Nephron (organoid): ENCODE data around the gene PSMD12.

Source experiments
- H3K27ac Mint-ChIP-seq, 3 experiments: 2 replicates each; pipeline ENCODE4 v1.8.0; 2020; ENCODE audit warnings: mixed read lengths in 3 of 3, mild to moderate bottlenecking in 2 of 3, moderate library complexity in 1 of 3
- H3K27me3 Mint-ChIP-seq: 2 replicates; pipeline ENCODE4 v1.8.0; 2021; ENCODE audit warnings: low read depth, mild to moderate bottlenecking, moderate library complexity, mixed read lengths
- H3K36me3 Mint-ChIP-seq: 2 replicates; pipeline ENCODE4 v1.8.0; 2020; ENCODE audit warnings: low read depth, mixed read lengths
- H3K4me1 Mint-ChIP-seq: 2 replicates; pipeline ENCODE4 v1.8.0; 2020; ENCODE audit warnings: mixed read lengths
- H3K4me3 Mint-ChIP-seq, 3 experiments: 2 replicates each; pipeline ENCODE4 v1.8.0; 2020; ENCODE audit warnings: mild to moderate bottlenecking in 3 of 3, mixed read lengths in 3 of 3, moderate library complexity in 2 of 3
- H3K9me3 Mint-ChIP-seq: 2 replicates; pipeline ENCODE4 v1.8.0; 2020; ENCODE audit warnings: mixed read lengths
- TF ChIP-seq, protein P1 (sequence below), 3 experiments: fragments of 200-600 bp; sonication (generic); IDR thresholded peaks; one replicate each; pipeline ENCODE4 v1.5.0; 2021; ENCODE audit warnings: antibody characterized with exemption in 3 of 3; ENCODE audit not compliant: unreplicated experiment in 3 of 3

Gene PSMD12

DNA sequence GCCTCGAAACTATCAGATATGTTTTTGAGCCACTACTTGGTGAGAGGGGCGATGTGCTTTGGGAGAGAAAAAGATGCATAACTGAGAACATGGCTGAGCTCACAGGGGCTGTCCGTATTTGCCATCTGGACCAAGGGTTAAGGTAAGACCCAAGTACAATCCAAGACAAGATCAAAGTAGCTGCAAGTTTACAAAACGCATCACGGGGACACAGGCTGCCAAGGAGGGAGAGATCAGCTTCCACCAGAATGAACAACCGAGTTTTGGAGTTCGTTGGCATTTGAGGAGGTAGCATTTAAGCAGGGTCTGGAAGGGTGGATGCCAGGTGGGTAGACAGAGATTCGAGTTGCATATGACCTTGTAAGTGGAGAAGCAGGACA lies 12.9 kb upstream of the PSMD12 start:
- Mint-ChIP-seq H3K4me3 (peak overlapping the region; percentile 88 to 89 (median 89)), H3K4me1 (peaks cover 32% of the 10 kb centered on the region), H3K36me3 (peaks cover 9% of the 10 kb centered on the region), H3K27me3 (peaks cover 5% of the 10 kb centered on the region), H3K27ac (peak overlapping the region; percentile 58 to 83 (median 73)), H3K9me3 (no peaks in the 10 kb centered on the region)
- TF ChIP-seq, protein P1, sequence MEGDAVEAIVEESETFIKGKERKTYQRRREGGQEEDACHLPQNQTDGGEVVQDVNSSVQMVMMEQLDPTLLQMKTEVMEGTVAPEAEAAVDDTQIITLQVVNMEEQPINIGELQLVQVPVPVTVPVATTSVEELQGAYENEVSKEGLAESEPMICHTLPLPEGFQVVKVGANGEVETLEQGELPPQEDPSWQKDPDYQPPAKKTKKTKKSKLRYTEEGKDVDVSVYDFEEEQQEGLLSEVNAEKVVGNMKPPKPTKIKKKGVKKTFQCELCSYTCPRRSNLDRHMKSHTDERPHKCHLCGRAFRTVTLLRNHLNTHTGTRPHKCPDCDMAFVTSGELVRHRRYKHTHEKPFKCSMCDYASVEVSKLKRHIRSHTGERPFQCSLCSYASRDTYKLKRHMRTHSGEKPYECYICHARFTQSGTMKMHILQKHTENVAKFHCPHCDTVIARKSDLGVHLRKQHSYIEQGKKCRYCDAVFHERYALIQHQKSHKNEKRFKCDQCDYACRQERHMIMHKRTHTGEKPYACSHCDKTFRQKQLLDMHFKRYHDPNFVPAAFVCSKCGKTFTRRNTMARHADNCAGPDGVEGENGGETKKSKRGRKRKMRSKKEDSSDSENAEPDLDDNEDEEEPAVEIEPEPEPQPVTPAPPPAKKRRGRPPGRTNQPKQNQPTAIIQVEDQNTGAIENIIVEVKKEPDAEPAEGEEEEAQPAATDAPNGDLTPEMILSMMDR (IDR thresholded peaks at IDR 0.05; ENCODE audit: unreplicated experiment in 3 of 3) = no peak

DNA sequence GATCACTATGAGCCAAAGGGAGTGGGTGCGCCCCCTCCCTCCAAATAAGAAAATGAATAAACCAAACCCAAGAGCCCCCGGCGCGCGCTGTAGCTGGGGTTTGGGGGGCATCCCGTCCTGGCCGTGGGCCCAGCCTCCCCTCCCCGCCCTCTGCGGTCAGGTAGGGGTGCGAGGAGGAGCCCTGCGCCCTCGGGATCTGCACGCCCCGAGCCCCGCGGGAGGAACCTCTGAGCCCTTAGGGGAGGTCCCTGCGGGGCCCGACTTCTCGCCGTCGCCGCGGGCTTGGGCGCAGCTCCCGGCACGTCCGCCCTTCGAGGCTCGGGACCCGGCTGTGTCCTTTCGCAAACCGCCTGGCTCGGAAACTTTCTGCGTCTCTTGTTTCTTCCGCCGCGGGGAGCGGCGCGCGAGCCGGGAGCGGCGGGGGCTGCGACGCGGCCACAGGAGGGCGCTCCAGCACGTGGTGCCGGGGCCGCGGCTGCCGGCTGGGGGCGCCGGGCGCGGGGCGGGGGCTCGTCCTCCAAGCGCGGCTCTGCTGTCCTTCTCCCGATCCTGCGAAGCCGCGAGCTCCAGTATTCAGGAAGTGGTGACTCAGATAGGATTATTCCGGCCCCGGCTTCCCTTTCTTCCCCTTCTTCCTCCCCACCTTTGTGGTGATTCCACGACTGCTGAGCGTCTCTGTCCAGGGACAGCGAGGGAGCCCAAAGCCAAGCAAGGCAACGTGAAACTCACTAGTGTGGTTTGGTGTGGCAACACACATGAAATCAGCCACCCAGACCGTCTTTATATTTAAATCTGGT lies 12.3 kb upstream of the PSMD12 start:
- TF ChIP-seq, protein P1 (IDR thresholded peaks at IDR 0.05; ENCODE audit: unreplicated experiment in 3 of 3) = peak; percentile 62 to 64 (median 62)
- peak overlapping the region; percentile 58 to 83 (median 73) for H3K27ac Mint-ChIP-seq
- H3K36me3 Mint-ChIP-seq = peaks cover 9% of the 10 kb centered on the region
- H3K4me1 Mint-ChIP-seq = peaks cover 32% of the 10 kb centered on the region
- peak overlapping the region; percentile 88 to 89 (median 89) for H3K4me3 Mint-ChIP-seq
- H3K9me3 Mint-ChIP-seq = no peaks in the 10 kb centered on the region
- peaks cover 5% of the 10 kb centered on the region for H3K27me3 Mint-ChIP-seq

DNA sequence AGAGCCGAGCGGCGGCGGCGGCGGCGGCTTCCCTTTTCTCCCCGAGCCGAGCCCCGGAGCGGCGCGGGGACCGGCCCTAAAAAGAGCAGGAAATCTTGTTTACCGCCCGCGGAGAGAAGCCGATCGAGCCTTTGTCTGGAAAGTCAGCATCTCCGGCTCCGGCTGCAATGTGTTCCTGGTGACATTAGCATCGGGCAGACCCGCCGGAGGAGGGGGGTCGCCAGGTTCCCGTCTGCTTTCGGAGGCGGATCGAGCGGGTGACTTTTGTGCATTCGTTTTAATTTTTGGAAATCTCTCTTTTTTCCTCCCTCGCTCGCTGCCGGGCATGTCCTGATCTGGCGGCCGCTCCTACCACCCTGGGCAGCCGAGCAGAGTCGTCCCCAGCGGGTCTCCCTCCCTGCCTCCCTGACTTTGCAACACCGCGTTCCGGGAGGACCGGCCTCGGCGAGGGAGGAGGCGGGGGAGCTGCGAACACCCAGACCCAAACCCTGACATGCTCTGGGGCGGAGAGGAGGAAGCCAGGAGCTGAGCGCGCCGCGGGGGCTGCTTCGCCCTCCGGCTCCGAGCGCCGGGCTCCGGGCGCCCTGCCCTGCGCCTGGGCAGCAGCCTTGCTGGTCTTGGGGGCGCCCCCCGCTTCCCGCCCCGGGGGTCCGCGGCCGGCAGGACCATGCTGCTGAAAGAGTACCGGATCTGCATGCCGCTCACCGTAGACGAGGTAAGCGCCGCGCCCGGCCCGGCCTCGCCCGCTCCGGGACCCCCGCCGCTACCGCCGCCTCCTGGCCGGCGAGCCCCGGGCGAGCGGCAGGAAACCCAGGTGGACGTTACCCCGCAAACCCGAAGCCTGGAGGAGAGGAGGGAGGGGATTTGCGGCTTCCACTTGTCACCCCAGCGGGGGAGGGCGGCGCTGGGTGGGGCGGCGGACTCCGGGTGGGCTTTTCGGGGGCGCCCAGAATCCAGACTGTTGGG lies 11.4 kb upstream of the PSMD12 start:
- peaks cover 9% of the 10 kb centered on the region for H3K36me3 Mint-ChIP-seq

DNA sequence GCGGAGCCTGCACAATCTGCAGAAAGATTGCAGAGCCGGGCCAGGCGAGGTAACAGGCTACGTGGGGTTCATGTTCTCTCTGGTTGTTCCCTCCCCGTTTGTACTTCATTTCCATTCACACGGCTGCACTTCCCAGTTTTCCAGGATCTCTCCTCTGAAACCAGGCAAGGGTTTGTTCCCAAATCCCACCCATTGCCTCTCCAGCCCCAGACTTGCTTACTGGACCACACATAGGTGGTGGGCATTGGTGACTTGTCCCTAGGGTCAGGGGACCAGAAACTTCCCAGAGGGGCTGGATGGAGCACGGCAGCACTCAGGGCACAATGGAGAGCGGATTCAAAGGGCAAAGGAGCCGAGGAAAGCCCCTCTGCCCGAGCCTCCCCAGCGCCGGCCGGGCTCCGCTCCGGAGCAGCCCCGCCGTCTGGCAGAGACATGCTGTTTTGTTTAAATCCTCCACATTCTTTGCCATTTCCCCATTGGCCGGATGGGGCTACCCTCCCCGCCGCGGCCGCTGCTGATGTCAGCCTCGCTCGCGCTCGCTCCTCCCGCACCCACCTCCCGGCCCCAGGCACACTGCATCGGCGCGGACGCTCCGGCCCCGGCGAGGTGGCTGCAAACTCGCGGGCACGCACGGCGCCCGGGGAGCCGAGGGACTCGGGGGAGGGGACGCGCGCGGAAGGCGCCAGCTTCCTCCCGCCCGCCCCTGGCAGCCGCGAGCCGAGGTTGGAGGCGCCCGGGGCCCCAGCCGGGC lies 10.5 kb upstream of the PSMD12 start, which contains the start of gene PITPNC1:
Gene PITPNC1 (plus strand): TSS at position 545 of the 751 bp plus-strand sequence.
- TF ChIP-seq, protein P1 (IDR thresholded peaks at IDR 0.05; ENCODE audit: unreplicated experiment in 3 of 3) = peak in 1 of 3 experiments; percentile 14
- peak within 1 kb of the TSS; percentile 89 to 94 (median 90) for H3K4me3 Mint-ChIP-seq
- peak within 1 kb of the TSS; percentile 87 to 96 (median 94) for H3K27ac Mint-ChIP-seq
- H3K9me3 Mint-ChIP-seq = no peaks in the 10 kb centered on the region
- H3K27me3 Mint-ChIP-seq = peaks cover 5% of the 10 kb centered on the region
- H3K4me1 Mint-ChIP-seq = peaks cover 30% of the 10 kb centered on the region
- H3K36me3 Mint-ChIP-seq = peaks cover 4% of the 10 kb centered on the region

More for the DNA sequence above, 11.4 kb upstream of the PSMD12 start:
- TF ChIP-seq, protein P1 (IDR thresholded peaks at IDR 0.05; ENCODE audit: unreplicated experiment in 3 of 3) = no peak
- peaks cover 5% of the 10 kb centered on the region for H3K27me3 Mint-ChIP-seq
- H3K4me3 Mint-ChIP-seq = peak overlapping the region; percentile 89 to 90 (median 89)
- H3K27ac Mint-ChIP-seq = peak overlapping the region in 2 of 3 experiments; percentile 71 to 81
- no peaks in the 10 kb centered on the region for H3K9me3 Mint-ChIP-seq
- peaks cover 32% of the 10 kb centered on the region for H3K4me1 Mint-ChIP-seq

DNA sequence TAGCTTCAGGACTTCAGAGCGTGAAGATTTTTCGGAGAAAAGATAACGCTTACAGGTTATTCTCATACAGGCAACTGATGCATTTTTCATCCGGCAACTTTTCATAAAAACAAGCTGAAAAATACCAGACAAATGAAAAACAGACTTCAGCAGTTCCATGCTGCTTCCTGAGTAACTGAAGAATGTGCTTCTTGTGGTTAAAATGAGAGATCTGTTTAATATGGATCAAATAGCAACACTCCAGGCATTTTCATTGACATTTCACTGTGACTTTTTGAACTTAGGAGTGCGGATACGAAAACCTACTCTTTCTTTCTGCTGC lies 10.0 kb upstream of the PSMD12 start:
- Mint-ChIP-seq H3K4me3 (peak overlapping the region; percentile 86 to 94 (median 89)), H3K27me3 (peaks cover 5% of the 10 kb centered on the region), H3K4me1 (peaks cover 26% of the 10 kb centered on the region)

More for the DNA sequence above, 10.0 kb upstream of the PSMD12 start:
- no peaks in the 10 kb centered on the region for H3K9me3 Mint-ChIP-seq
- peaks cover 4% of the 10 kb centered on the region for H3K36me3 Mint-ChIP-seq
- peak overlapping the region; percentile 87 to 96 (median 94) for H3K27ac Mint-ChIP-seq
- TF ChIP-seq, protein P1 (IDR thresholded peaks at IDR 0.05; ENCODE audit: unreplicated experiment in 3 of 3) = no peak
